SK-N-SH treated with all-trans-retinoic acid at 6 μM for 48 hours (cell line): ENCODE data around the gene CCDC85C.

Experiments
- ATAC-seq: fragments of 200-7000 bp; cut with Tn5 transposase; 3 replicates; pipeline ENCODE4 v1.9.1; 2020; ENCODE audit warnings: mild to moderate bottlenecking, moderate library complexity
- ARNTL ChIP-seq: fragments of 450-650 bp; formaldehyde crosslinking; IDR thresholded peaks from 2 replicates; pipeline ENCODE4 v1.5.0; 2020; ENCODE audit warnings: low read depth, mild to moderate bottlenecking, moderate library complexity, borderline replicate concordance
- BACH2 ChIP-seq: fragments of 250-450 bp; sonication (Bioruptor Pico); IDR thresholded peaks from 2 replicates; pipeline ENCODE4 v1.9.0; 2021; ENCODE audit warnings: mild to moderate bottlenecking, borderline replicate concordance
- CREB5 ChIP-seq: fragments of 250-450 bp; sonication (Bioruptor Pico); IDR thresholded peaks from 2 replicates; pipeline ENCODE4 v1.5.1; 2020; ENCODE audit warnings: low read depth, mild to moderate bottlenecking, moderate library complexity
- CSDC2 ChIP-seq: fragments of 250-450 bp; sonication (Bioruptor Pico); IDR thresholded peaks from 2 replicates; pipeline ENCODE4 v1.5.0; 2020; ENCODE audit warnings: mild to moderate bottlenecking, moderate library complexity
- CSRNP3 ChIP-seq: fragments of 250-450 bp; sonication (Bioruptor Pico); IDR thresholded peaks from 2 replicates; pipeline ENCODE4 v1.5.1; 2021; ENCODE audit warnings: mild to moderate bottlenecking, moderate library complexity
- ESRRG ChIP-seq: fragments of 250-450 bp; sonication (Bioruptor Pico); IDR thresholded peaks from 2 replicates; pipeline ENCODE4 v1.6.1; 2021; ENCODE audit warnings: mild to moderate bottlenecking
- GLIS3 ChIP-seq: fragments of 250-450 bp; sonication (Bioruptor Pico); IDR thresholded peaks from 2 replicates; pipeline ENCODE4 v1.5.0; 2020; ENCODE audit warnings: mild to moderate bottlenecking, moderate library complexity
- ISL1 ChIP-seq: fragments of 250-450 bp; sonication (Bioruptor Pico); IDR thresholded peaks from 2 replicates; pipeline ENCODE4 v2.1.2; 2022; ENCODE audit warnings: mild to moderate bottlenecking, moderate library complexity
- OSR1 ChIP-seq: fragments of 250-450 bp; sonication (Bioruptor Pico); IDR thresholded peaks from 2 replicates; pipeline ENCODE4 v1.8.0; 2022; ENCODE audit warnings: moderate library complexity, mild to moderate bottlenecking, inconsistent platforms
- PATZ1 ChIP-seq: fragments of 250-450 bp; sonication (Bioruptor Pico); IDR thresholded peaks from 2 replicates; pipeline ENCODE4 v1.8.0; 2020; ENCODE audit warnings: mild to moderate bottlenecking, moderate library complexity, borderline replicate concordance
- POU6F1 ChIP-seq: fragments of 250-450 bp; sonication (Bioruptor Pico); IDR thresholded peaks from 2 replicates; pipeline ENCODE4 v1.8.0; 2021; ENCODE audit warnings: low read depth, mild to moderate bottlenecking, moderate library complexity, borderline replicate concordance
- PPARA ChIP-seq: fragments of 250-450 bp; sonication (Bioruptor Pico); IDR thresholded peaks from 2 replicates; pipeline ENCODE4 v1.5.0; 2020; ENCODE audit warnings: mild to moderate bottlenecking, borderline replicate concordance
- RARB ChIP-seq: fragments of 250-450 bp; sonication (Bioruptor Pico); IDR thresholded peaks from 2 replicates; pipeline ENCODE4 v1.8.0; 2021; ENCODE audit warnings: mild to moderate bottlenecking, moderate library complexity
- SNAI2 ChIP-seq: fragments of 250-450 bp; sonication (Bioruptor Pico); IDR thresholded peaks from 2 replicates; pipeline ENCODE4 v1.5.0; 2020; ENCODE audit warnings: mild to moderate bottlenecking, moderate library complexity
- TCF4 ChIP-seq: fragments of 250-450 bp; sonication (Bioruptor Pico); IDR thresholded peaks from 2 replicates; pipeline ENCODE4 v1.8.0; 2021; ENCODE audit warnings: mild to moderate bottlenecking, moderate library complexity, borderline replicate concordance
- TOX ChIP-seq: fragments of 250-450 bp; sonication (Bioruptor Pico); IDR thresholded peaks from 2 replicates; pipeline ENCODE4 v1.8.0; 2021; ENCODE audit warnings: mild to moderate bottlenecking, moderate library complexity, borderline replicate concordance
- TSHZ2 ChIP-seq: fragments of 250-450 bp; sonication (Bioruptor Pico); IDR thresholded peaks from 2 replicates; pipeline ENCODE4 v1.5.0; 2020; ENCODE audit warnings: mild to moderate bottlenecking, moderate library complexity
- ZC3H10 ChIP-seq: fragments of 250-450 bp; sonication (Bioruptor Pico); IDR thresholded peaks from 2 replicates; pipeline ENCODE4 v1.5.1; 2021; ENCODE audit warnings: mild to moderate bottlenecking, moderate library complexity
- ZFP30 ChIP-seq: fragments of 450-650 bp; formaldehyde crosslinking; IDR thresholded peaks from 2 replicates; pipeline ENCODE4 v1.5.0; 2022; ENCODE audit warnings: mild to moderate bottlenecking, moderate library complexity
- ZNF565 ChIP-seq: fragments of 450-650 bp; formaldehyde crosslinking; conservative IDR thresholded peaks from 2 replicates; pipeline ENCODE4 v1.5.0; 2020; ENCODE audit warnings: low read depth, mild to moderate bottlenecking, moderate library complexity
- ZNF70 ChIP-seq: fragments of 450-650 bp; formaldehyde crosslinking; IDR thresholded peaks from 2 replicates; pipeline ENCODE4 v1.5.0; 2020; ENCODE audit warnings: mild to moderate bottlenecking, moderate library complexity
- ZNF8 ChIP-seq: fragments of 450-650 bp; formaldehyde crosslinking; IDR thresholded peaks from 2 replicates; pipeline ENCODE4 v1.5.0; 2020; ENCODE audit warnings: mild to moderate bottlenecking, moderate library complexity

The CCDC85C gene

GRCh38 chr14:99465288-99465687 lies 138.7 kb downstream of the CCDC85C start:
- ATAC-seq = no peak
- no peak for TF ChIP-seq ESRRG (CRISPR knock-in tag)
- TF ChIP-seq TSHZ2 = no peak
- TF ChIP-seq RARB (CRISPR knock-in tag) = no peak
- TF ChIP-seq BACH2 (CRISPR knock-in tag) = no peak
- no peak for TF ChIP-seq SNAI2 (CRISPR knock-in tag)
- TF ChIP-seq TCF4 (CRISPR knock-in tag) = no peak
- TF ChIP-seq OSR1 (CRISPR knock-in tag) = no peak
- no peak for TF ChIP-seq ISL1 (CRISPR knock-in tag)
- TF ChIP-seq PPARA (CRISPR knock-in tag) = no peak
- no peak for TF ChIP-seq ZFP30
- TF ChIP-seq GLIS3 (CRISPR knock-in tag) = no peak
- no peak for TF ChIP-seq CSRNP3 (CRISPR knock-in tag)
- no peak for TF ChIP-seq ZC3H10 (CRISPR knock-in tag)
- TF ChIP-seq ZNF8 = no peak
- no peak for TF ChIP-seq ZNF70

- TF ChIP-seq ZNF565 (no peak), ZNF8 (no peak), BACH2 (CRISPR knock-in tag) (no peak), ZFP30 (no peak), CREB5 (no peak), POU6F1 (CRISPR knock-in tag) (no peak), PATZ1 (CRISPR knock-in tag) (no peak), TCF4 (CRISPR knock-in tag) (no peak), ZNF70 (no peak), CSDC2 (no peak), OSR1 (CRISPR knock-in tag) (no peak), CSRNP3 (CRISPR knock-in tag) (no peak)
- no peak for ATAC-seq
These were observed 140.0 kb downstream of the CCDC85C start for GRCh38 chr14:99463974-99464373.

- no peak for ATAC-seq
- no peak for TF ChIP-seq BACH2 (CRISPR knock-in tag)
- TF ChIP-seq ESRRG (CRISPR knock-in tag) = no peak
- no peak for TF ChIP-seq RARB (CRISPR knock-in tag)
- no peak for TF ChIP-seq TOX (CRISPR knock-in tag)
- TF ChIP-seq ARNTL (CRISPR knock-in tag) = no peak
- no peak for TF ChIP-seq SNAI2 (CRISPR knock-in tag)
- TF ChIP-seq ZNF565 = no peak
- TF ChIP-seq ZNF70 = no peak
- TF ChIP-seq, all 23 proteins: peak for 0
These were observed 141.8 kb downstream of the CCDC85C start for GRCh38 chr14:99462210-99462609.
